SK-N-SH (cell line): ENCODE measurements around the gene SHISA4. TPM values are rescaled to one million over a fixed set of nuclear protein-coding genes. Genes with fewer than 3 reads are reported as not detected.

Experiments
- CTCF ChIA-PET: fragments of 300-600, 350-600 bp; formaldehyde crosslinking; extraction: SDS; loops from one replicate; lab custom pipeline; 2021; lab: Yijun Ruan, JAX
- POLR2A ChIA-PET: fragments of 350-600 bp; sonication (Branson Sonifier 250); formaldehyde crosslinking; extraction: SDS; loops from one replicate; lab custom pipeline; 2020; ENCODE audit warnings: antibody characterized with exemption, inconsistent platforms; lab: Yijun Ruan, JAX
- DNase-seq: peaks from one replicate; pipeline ENCODE4 v3.0.0; 2012
- H2AFZ ChIP-seq: fragments of 200-600 bp; sonication (generic); 2 replicates; pipeline ENCODE4 v1.8.1; 2016; ENCODE audit warnings: antibody characterized with exemption, mild to moderate bottlenecking, low read depth
- H3F3A ChIP-seq: fragments of 200-600 bp; sonication (generic); replicated peaks from 2 replicates; pipeline ENCODE3; 2016; ENCODE audit warnings: antibody characterized with exemption, mild to moderate bottlenecking; ENCODE audit not compliant: insufficient read depth
- H3K27ac ChIP-seq, 2 experiments: fragments of 200-500 bp in 1 of 2; fragments of 200-600 bp in 1 of 2; sonication (Bioruptor generic) in 1 of 2; sonication (generic), shearing (Covaris generic) in 1 of 2; 2 replicates each; pipeline versions ENCODE4 v1.5.1 to v1.6.1; 2014 to 2016; ENCODE audit warnings: low read depth in 2 of 2, inconsistent platforms in 1 of 2, low read length in 1 of 2, mild to moderate bottlenecking in 1 of 2, mixed read lengths in 1 of 2
- H3K27me3 ChIP-seq: fragments of 200-600 bp; sonication (generic), shearing (Covaris generic); 2 replicates; pipeline ENCODE4 v1.6.1; 2016; ENCODE audit warnings: mixed run types; ENCODE audit not compliant: insufficient read depth
- H3K36me3 ChIP-seq, 2 experiments: fragments of 200-500 bp in 1 of 2; fragments of 200-600 bp in 1 of 2; sonication (Bioruptor generic) in 1 of 2; sonication (generic) in 1 of 2; replicated peaks in 1 of 2; 2 replicates each; pipeline versions ENCODE3 to v1.5.1; 2014 to 2016; ENCODE audit warnings: low read length in 1 of 2, mild to moderate bottlenecking in 1 of 2; ENCODE audit not compliant: insufficient read depth in 2 of 2, control insufficient read depth in 1 of 2
- H3K4me1 ChIP-seq, 2 experiments: fragments of 200-500 bp in 1 of 2; fragments of 200-600 bp in 1 of 2; sonication (Bioruptor generic) in 1 of 2; sonication (generic), shearing (Covaris generic) in 1 of 2; 2 replicates each; pipeline versions ENCODE4 v1.5.1 to v1.6.1; 2014 to 2016; ENCODE audit warnings: low read depth in 1 of 2, low read length in 1 of 2, mixed run types in 1 of 2; ENCODE audit not compliant: insufficient read depth in 2 of 2, control insufficient read depth in 1 of 2
- H3K4me2 ChIP-seq: fragments of 200-600 bp; sonication (generic), shearing (Covaris generic); 2 replicates; pipeline ENCODE4 v1.6.1; 2017; ENCODE audit warnings: mixed run types
- H3K4me3 ChIP-seq, 2 experiments: fragments of 200-500 bp in 1 of 2; fragments of 200-600 bp in 1 of 2; sonication (Bioruptor generic) in 1 of 2; sonication (generic), shearing (Covaris generic) in 1 of 2; 2 replicates each; pipeline versions ENCODE4 v1.5.1 to v1.8.1; 2014 to 2016; ENCODE audit warnings: low read depth in 2 of 2, inconsistent platforms in 1 of 2, low read length in 1 of 2, mild to moderate bottlenecking in 1 of 2, mixed read lengths in 1 of 2, moderate library complexity in 1 of 2
- H3K79me2 ChIP-seq: fragments of 200-600 bp; sonication (generic); 2 replicates; pipeline ENCODE4 v1.8.1; 2017; ENCODE audit warnings: mild to moderate bottlenecking; ENCODE audit not compliant: insufficient read depth
- H3K9ac ChIP-seq: fragments of 200-600 bp; sonication (generic); 2 replicates; pipeline ENCODE4 v1.6.1; 2017; ENCODE audit warnings: mixed run types
- H3K9me2 ChIP-seq: fragments of 200-600 bp; sonication (generic); 2 replicates; pipeline ENCODE4 v1.6.1; 2017; ENCODE audit warnings: mixed run types
- H3K9me3 ChIP-seq: fragments of 200-600 bp; sonication (generic); 2 replicates; pipeline ENCODE4 v1.6.1; 2017; ENCODE audit warnings: mixed run types, mild to moderate bottlenecking, moderate library complexity
- H4K20me1 ChIP-seq: fragments of 200-600 bp; sonication (generic); 2 replicates; pipeline ENCODE4 v1.6.1; 2017; ENCODE audit warnings: mild to moderate bottlenecking, mixed run types; ENCODE audit not compliant: insufficient read depth
- CTCF ChIP-seq: fragments of 200-600 bp; sonication (generic); IDR thresholded peaks from 2 replicates; pipeline ENCODE4 v1.6.1; 2017; ENCODE audit warnings: antibody characterized with exemption, mild to moderate bottlenecking, moderate library complexity
- MAX ChIP-seq: IDR thresholded peaks from 2 replicates; pipeline ENCODE4 v1.4.0; 2012; ENCODE audit warnings: low read depth
- MEF2A ChIP-seq: IDR thresholded peaks from 2 replicates; pipeline ENCODE4 v1.4.0; 2012; ENCODE audit warnings: low read depth, borderline replicate concordance
- RXRA ChIP-seq: IDR thresholded peaks from 2 replicates; pipeline ENCODE4 v1.4.0; 2012; ENCODE audit warnings: low read depth, mild to moderate bottlenecking, borderline replicate concordance
- SIN3A ChIP-seq: IDR thresholded peaks from 2 replicates; pipeline ENCODE4 v1.6.1; 2012; ENCODE audit warnings: low read depth, mild to moderate bottlenecking, low read length, moderate library complexity, borderline replicate concordance
- SMC3 ChIP-seq: IDR thresholded peaks from 2 replicates; pipeline ENCODE4 v1.6.1; 2012; ENCODE audit warnings: low read depth, low read length, improper control_type of control experiment
- TCF12 ChIP-seq: IDR thresholded peaks from 2 replicates; pipeline ENCODE4 v1.4.0; 2012
- TEAD4 ChIP-seq: IDR thresholded peaks from 2 replicates; pipeline ENCODE4 v1.4.0; 2012; ENCODE audit warnings: mild to moderate bottlenecking, borderline replicate concordance; ENCODE audit not compliant: insufficient read depth
- YY1 ChIP-seq: IDR thresholded peaks from 2 replicates; pipeline ENCODE4 v1.4.0; 2012; ENCODE audit warnings: low read depth, mild to moderate bottlenecking
- WGBS: methylation state at CpG from one replicate; pipeline ENCODE4 v1.1.6; 2017; ENCODE audit warnings: low lambda C conversion rate; 5-methylcytosine and 5-hydroxymethylcytosine counted together
- polyA plus RNA-seq, 3 experiments: library from polyadenylated mRNA; depleted of rRNA; stranded (reverse); fragments of >200 nt; gene quantifications; 2 replicates each; pipeline ENCODE4 v1.2.3, GENCODE V29; 2012

SHISA4 gene
- polyA plus RNA-seq, 1 of the 3 experiments (the other 2 are of a cell fraction) = 42.1 TPM

- H3K4me1 ChIP-seq = peaks cover 6 to 25% of the 10 kb centered on the region in 2 experiments; a peak in 3 of 4 replicates
- POLR2A ChIA-PET = no interaction called here
- CTCF ChIA-PET = interaction anchor here (0.9 to 14.7 kb wide), 8 partner anchors 9 to 103 kb away, joined by 3 to 344 read pairs (median 44); partner anchors contain the start of gene LMOD1
- no peak for DNase-seq
- no peaks in the 10 kb centered on the region for H3K27me3 ChIP-seq
- no peaks in the 10 kb centered on the region for H3K79me2 ChIP-seq
- H3F3A ChIP-seq = peaks cover 13% of the 10 kb centered on the region
- no peak overlapping the region for H2AFZ ChIP-seq
- WGBS = 56% methylated on average over 4 of the region's 4 CpGs
- TF ChIP-seq MEF2A = no peak
- TF ChIP-seq SMC3 = no peak
- no peak for TF ChIP-seq YY1
- H3K9ac ChIP-seq = no peak overlapping the region
- H3K9me2 ChIP-seq = no peaks in the 10 kb centered on the region
- no peaks in the 10 kb centered on the region for H3K9me3 ChIP-seq
- no peaks in the 10 kb centered on the region for H4K20me1 ChIP-seq
- no peak overlapping the region for H3K4me3 ChIP-seq
- H3K4me2 ChIP-seq = no peak overlapping the region
- no peak overlapping the region for H3K27ac ChIP-seq
- H3K36me3 ChIP-seq = no peaks in the 10 kb centered on the region
These were observed 9.7 kb downstream of the SHISA4 start for GRCh38 chr1:201898240-201898894.

- H3K9ac ChIP-seq = no peak overlapping the region
- CTCF ChIA-PET = interaction anchor here (0.7 to 14.7 kb wide), 5 partner anchors 17 to 219 kb away, joined by 3 to 222 read pairs (median 4); no protein-coding TSS in a partner anchor
- H3K36me3 ChIP-seq = no peaks in the 10 kb centered on the region
These were observed 10.3 kb downstream of the SHISA4 start for GRCh38 chr1:201898992-201899391.

More at GRCh38 chr1:201898992-201899391, 10.3 kb downstream of the SHISA4 start:
- DNase-seq = no peak
- Histone ChIP-seq H3F3A (peaks cover 13% of the 10 kb centered on the region), H3K4me2 (no peak overlapping the region), H3K4me1 (peaks cover 6 to 32% of the 10 kb centered on the region in 2 experiments; a peak in 3 of 4 replicates), H3K9me2 (no peaks in the 10 kb centered on the region), H3K79me2 (no peaks in the 10 kb centered on the region), H4K20me1 (no peaks in the 10 kb centered on the region), H3K27me3 (no peaks in the 10 kb centered on the region), H3K4me3 (no peak overlapping the region), H3K9me3 (no peaks in the 10 kb centered on the region), H3K27ac (no peak overlapping the region), H2AFZ (no peak overlapping the region)
- POLR2A ChIA-PET = no interaction called here
- 83% methylated on average over 4 of the region's 4 CpGs for WGBS
- TF ChIP-seq MAX (no peak), TCF12 (no peak), SIN3A (no peak), YY1 (no peak), RXRA (no peak), MEF2A (no peak), TEAD4 (no peak), CTCF (no peak)
